Measurements from ENCODE around the gene CCDC188.

The CCDC188 gene

DNA sequence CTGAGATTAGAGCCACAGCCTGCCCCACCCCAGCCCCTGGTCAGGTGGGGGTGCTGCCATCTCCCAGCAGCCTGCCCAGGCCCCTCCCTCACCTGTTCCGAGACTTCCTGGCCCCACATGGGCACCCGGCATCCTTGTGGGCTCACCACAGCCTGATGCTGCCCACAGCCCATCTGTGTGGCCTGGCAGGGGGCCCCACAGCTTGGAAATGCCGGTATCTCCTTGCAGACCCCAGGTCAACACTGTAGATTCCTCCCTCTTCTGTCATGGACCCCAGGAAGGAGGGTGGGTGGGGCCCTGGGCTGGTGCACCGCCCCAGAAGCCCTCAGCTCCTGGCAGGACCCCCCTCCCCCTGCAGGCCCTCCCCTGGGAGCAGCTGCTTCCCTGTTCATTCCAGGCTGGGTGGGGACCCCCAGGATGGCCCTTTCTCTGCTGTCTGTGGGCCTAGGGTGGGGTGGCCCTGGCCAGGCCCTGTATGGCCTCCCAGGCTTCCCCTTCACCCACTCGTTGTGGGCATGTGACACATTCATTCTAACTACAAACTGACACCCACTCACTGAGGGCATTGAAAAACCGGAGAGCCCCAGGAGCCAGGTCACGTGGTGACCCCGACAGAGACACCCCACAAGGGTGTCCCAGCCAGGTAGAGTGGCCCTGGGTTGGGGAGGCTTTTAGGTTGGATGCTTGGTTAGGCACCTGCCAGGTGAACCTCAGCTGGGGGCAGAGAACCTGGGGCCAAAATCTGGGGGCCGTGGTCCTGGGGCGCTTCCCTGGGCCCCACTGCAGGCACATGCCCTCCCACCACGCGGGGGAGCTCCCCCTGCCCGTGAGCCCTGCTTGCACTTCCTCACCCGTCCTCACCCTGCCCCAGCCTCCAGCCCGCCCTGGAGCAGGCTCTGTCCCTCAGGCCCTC lies 44.1 kb upstream of the CCDC188 start:
- TF ChIP-seq, protein P1, sequence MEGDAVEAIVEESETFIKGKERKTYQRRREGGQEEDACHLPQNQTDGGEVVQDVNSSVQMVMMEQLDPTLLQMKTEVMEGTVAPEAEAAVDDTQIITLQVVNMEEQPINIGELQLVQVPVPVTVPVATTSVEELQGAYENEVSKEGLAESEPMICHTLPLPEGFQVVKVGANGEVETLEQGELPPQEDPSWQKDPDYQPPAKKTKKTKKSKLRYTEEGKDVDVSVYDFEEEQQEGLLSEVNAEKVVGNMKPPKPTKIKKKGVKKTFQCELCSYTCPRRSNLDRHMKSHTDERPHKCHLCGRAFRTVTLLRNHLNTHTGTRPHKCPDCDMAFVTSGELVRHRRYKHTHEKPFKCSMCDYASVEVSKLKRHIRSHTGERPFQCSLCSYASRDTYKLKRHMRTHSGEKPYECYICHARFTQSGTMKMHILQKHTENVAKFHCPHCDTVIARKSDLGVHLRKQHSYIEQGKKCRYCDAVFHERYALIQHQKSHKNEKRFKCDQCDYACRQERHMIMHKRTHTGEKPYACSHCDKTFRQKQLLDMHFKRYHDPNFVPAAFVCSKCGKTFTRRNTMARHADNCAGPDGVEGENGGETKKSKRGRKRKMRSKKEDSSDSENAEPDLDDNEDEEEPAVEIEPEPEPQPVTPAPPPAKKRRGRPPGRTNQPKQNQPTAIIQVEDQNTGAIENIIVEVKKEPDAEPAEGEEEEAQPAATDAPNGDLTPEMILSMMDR (IDR thresholded peaks at IDR 0.05; ENCODE audit: borderline replicate concordance, insufficient read depth, low read depth, low read length) = no peak
- H3K4me3 ChIP-seq (ENCODE audit: low read depth, low read length) = no peak overlapping the region

DNA sequence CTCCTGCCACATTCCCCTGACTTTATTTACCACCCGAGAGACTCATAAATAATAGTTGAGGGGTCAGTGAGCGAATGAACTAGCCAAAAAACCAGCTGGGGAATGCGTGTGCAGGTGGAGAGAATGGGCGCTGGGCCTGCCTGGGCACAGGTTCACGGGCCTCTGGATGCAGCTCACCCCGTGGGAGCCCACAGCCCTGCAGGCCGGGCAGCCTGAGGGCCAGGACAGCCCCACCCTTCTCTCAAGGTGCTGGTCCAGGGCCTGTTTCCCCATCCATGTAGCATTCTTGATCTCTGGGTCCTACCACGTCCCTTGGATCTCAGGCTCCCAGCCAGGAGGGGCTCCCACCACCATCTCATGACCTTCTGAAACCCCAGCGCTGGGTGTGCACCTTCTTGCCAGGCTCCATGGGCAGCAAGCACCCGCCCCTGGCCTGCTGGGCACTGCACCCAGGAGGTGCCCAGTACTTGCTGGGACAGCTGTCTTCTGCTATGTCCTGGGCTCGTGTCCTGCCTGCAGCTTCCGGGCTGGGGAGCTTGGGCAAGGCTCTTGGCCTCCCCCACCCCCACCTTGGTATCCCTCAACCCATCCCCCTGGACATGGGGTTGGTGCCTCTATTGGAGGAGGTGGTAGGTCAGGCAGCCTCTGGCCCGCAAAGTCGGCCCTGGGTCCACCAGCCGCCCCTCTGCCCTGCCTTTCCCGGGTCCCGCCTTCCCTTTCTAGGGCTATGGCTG lies 43.1 kb upstream of the CCDC188 start:
- H3K4me3 ChIP-seq (ENCODE audit: low read depth, low read length) = no peak overlapping the region
- TF ChIP-seq, protein P1 (IDR thresholded peaks at IDR 0.05; ENCODE audit: borderline replicate concordance, insufficient read depth, low read depth, low read length) = no peak

DNA sequence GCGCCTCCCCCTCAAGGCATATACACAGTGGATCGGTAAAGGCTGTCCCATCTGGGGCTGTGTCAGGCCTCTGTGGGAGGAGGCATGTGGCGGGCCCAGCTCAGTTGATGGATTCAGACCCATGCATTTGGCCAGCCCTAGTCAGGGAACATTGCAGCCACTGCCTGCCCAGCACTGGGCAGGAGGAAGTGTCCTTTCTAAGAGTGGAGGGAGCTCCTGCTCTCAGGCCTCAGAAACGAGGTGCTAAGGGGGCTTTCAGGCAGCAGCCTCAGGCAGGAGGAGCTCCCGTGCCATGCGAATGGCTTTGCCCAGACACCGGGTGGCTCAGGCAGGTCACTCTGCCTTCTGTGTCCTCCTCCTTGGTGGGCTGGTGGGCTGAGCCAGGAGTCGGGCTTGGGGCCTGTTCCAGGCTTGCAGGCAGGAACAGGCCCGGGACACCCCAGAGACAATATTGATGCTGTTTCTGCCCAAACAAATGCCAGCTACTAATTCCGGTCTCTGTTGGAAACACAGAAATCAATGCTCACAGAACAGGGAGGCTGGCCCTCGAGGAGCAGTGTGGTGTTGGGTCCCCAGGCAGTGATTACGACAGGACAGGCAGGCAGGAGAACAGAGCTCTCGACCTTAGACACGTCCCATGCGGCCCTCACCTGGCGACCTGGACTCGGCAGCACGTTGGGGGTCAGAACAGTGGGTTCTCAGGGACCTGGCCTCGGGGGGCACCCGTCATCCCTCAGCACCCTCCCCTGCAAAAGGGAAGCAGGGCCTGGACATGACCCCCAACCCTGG lies 42.3 kb upstream of the CCDC188 start:
- H3K4me3 ChIP-seq (ENCODE audit: low read depth, low read length) = no peak overlapping the region
- TF ChIP-seq, protein P1 (IDR thresholded peaks at IDR 0.05; ENCODE audit: borderline replicate concordance, insufficient read depth, low read depth, low read length) = no peak

DNA sequence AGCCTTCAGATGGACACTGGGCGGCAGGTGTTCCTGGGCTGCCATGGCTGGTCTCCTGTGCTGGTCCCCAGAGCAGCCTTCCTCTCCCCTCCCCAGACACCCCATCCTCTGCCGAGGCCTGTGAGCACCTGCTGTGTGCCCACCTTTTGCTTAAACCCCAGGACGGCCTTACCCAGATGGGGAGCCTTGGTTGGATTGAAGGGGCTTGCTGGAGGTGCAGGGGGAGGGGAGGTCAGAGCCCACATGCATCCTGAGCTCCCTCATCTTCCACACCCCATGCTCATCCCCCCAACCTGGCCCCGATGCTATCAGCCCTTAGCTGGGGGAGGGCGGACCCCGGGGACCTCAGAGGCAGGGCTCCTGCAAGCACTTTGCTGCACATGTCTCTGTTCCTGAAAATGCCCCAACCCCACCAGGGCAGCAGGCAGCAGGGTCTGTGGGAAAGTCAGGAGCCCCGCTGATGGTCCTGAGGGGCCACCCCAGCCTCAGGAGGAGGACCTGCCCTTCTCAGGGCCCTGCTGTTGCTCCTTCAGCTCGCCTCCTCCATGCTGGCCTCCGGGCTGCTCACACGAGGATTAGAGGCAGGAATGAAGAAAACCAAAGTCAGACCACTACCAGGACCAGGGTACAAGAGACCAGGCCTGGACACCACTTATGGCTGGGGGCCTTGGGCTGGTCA lies 41.6 kb upstream of the CCDC188 start:
- H3K4me3 ChIP-seq (ENCODE audit: low read depth, low read length) = no peak overlapping the region
- TF ChIP-seq, protein P1 (IDR thresholded peaks at IDR 0.05; ENCODE audit: borderline replicate concordance, insufficient read depth, low read depth, low read length) = no peak

DNA sequence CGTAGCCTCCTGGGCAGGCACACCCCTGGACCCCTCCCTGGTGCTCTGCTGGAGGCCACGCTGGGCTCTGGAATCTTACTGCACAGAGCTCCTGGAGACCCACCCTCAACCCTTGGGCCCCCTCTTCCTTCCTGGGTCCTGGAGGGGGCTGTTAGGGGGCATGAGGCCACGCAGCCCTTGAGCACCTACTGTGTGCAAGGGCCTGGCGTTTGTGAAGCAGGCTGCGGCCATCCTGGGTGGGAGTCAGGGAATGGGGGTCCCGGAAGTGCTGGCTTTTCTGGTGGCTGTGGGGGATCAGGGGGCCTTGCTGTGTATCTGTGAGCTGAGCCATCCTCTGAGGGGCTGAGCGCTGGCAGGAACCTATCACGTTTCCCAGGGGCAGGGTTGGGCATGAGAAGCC lies 40.9 kb upstream of the CCDC188 start:
- H3K4me3 ChIP-seq (ENCODE audit: low read depth, low read length) = no peak overlapping the region
- TF ChIP-seq, protein P1 (IDR thresholded peaks at IDR 0.05; ENCODE audit: borderline replicate concordance, insufficient read depth, low read depth, low read length) = no peak

DNA sequence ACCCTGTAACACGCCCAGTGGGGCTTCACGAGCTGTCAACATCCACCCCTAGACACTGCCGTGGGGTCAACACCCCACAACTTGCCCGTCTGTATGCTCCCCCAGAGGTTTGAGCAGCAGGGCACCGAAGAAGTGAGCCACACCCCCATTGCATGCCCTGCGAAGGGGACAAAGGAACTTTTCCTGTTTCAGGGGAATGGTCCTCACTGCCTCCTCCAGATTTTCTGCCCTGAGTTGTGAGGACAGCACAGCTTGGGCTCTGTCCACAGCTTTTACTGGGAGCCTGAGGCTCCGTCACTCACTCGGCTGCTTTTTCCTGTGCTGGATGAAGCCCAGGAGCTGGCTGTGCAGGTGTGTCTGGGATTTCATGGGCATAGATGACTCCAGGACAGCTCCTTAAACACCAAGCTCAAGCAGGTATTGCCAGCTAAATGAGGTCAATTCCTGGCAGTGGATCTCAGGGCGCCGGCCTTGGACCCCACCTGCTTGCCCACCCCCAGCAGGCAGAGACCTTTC lies 40.2 kb upstream of the CCDC188 start:
- no peak overlapping the region for H3K4me3 ChIP-seq (ENCODE audit: low read depth, low read length)
- TF ChIP-seq, protein P1 (IDR thresholded peaks at IDR 0.05; ENCODE audit: borderline replicate concordance, insufficient read depth, low read depth, low read length) = no peak

Data from GM12875 (cell line).